Measurements from ENCODE around the gene MS4A18. TPM values are rescaled to one million over a fixed set of nuclear protein-coding genes. Genes with fewer than 3 reads are reported as not detected.

Gene MS4A18
- total and polyA plus RNA-seq, 12 donors: not detected

GRCh38 chr11:60769811-60770210, 45.3 kb downstream of the MS4A18 start:
- H3K27ac ChIP-seq: no peak overlapping the region
- no peaks in the 10 kb centered on the region for H3K9me3 ChIP-seq (replicated peaks in 1 of 3)
- no peak overlapping the region for H3K4me3 ChIP-seq
- DNase-seq: no peak
- H3K36me3 ChIP-seq (replicated peaks in 1 of 2): no peaks in the 10 kb centered on the region
- intact Hi-C loops (cut with DNase I): no loop called here
- WGBS, 4 donors: 84 to 90% (median 86%) methylated on average over 7 to 11 of the region's 11 CpGs
- TF ChIP-seq POLR2A (IDR thresholded peaks at IDR 0.05) (no peak), CTCF (IDR thresholded peaks at IDR 0.05) (no peak)
- peaks cover 23% of the 10 kb centered on the region for H3K27me3 ChIP-seq
- no peaks in the 10 kb centered on the region for H3K4me1 ChIP-seq (replicated peaks in 1 of 2)

GRCh38 chr11:60771146-60771545, 46.6 kb downstream of the MS4A18 start:
- TF ChIP-seq POLR2A (IDR thresholded peaks at IDR 0.05) (no peak), CTCF (IDR thresholded peaks at IDR 0.05) (no peak)
- Histone ChIP-seq H3K27me3 (peaks cover 12% of the 10 kb centered on the region), H3K27ac (no peak overlapping the region), H3K4me3 (no peak overlapping the region), H3K9me3 (replicated peaks in 1 of 3) (no peaks in the 10 kb centered on the region), H3K36me3 (replicated peaks in 1 of 2) (no peaks in the 10 kb centered on the region), H3K4me1 (replicated peaks in 1 of 2) (no peaks in the 10 kb centered on the region)
- 85 to 92% (median 91%) methylated on average over 3 to 4 of the region's 4 CpGs for WGBS, 4 donors
- intact Hi-C loops (cut with DNase I): no loop called here
- DNase-seq: no peak

DNA sequence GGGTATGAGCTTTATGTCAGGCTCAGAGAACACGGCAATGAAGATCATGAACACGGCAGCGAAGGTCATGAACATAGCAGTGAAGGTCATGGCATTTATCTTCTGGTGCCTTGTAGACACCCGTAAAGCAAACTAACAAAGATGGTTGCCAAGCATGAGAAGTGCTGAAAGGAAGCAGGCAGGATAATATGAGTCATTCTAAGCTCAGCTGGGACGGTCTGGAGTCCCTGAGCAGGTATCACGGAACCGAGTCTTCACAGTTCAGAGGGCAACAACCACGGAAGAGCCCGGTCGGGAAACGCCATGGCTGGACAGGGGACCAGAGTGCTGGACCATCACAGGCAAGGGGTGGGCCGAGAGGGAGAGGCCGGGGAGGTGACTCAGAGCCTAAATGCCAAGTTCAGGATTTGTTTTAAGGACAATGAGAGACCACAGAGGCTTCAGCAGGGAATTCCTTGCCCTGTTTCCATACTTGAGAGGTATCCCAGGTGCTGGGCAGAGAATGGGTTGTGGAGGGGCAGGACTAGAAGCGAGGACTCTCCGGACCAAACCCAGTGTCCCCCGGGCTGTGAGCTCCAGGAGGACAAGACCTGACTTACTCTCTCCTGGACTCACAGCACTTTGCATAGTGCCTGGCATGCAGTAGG, 47.5 kb downstream of the MS4A18 start:
- H3K27ac ChIP-seq: no peak overlapping the region
- H3K9me3 ChIP-seq (replicated peaks in 1 of 3): no peaks in the 10 kb centered on the region
- DNase-seq: peak in 3 of 7 donors; percentile 18 to 24 (median 21)
- TF ChIP-seq POLR2A (IDR thresholded peaks at IDR 0.05): no peak
- TF ChIP-seq CTCF (IDR thresholded peaks at IDR 0.05): no peak
- H3K4me3 ChIP-seq: no peak overlapping the region
- H3K36me3 ChIP-seq (replicated peaks in 1 of 2): no peaks in the 10 kb centered on the region
- H3K4me1 ChIP-seq (replicated peaks in 1 of 2): no peaks in the 10 kb centered on the region
- H3K27me3 ChIP-seq: peaks cover 4% of the 10 kb centered on the region
- intact Hi-C loops (cut with DNase I): no loop called here
- WGBS, 4 donors: 42 to 63% (median 56%) methylated on average over 16 of the region's 16 CpGs

DNA sequence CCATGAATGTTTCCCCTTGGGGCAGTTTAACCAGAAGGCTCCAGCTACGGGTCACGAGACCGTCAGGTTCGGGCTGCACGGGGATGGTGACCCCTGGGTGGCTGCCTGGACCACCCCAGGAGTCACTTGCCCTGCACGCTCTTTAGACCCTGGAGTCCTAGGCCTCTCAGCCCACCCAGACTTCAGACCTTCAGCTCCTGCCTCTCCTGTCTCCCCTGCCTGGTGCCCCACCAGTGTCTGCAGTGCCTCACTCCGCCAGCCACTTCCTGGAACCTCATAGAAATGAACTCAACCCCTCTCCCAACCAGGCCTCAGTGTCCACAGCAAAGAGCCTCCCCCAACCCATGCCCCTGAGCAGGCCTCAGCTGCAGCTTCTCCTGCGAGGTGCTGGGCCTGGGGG, 48.1 kb downstream of the MS4A18 start:
- DNase-seq: no peak
- Histone ChIP-seq H3K4me1 (replicated peaks in 1 of 2) (no peaks in the 10 kb centered on the region), H3K36me3 (replicated peaks in 1 of 2) (no peaks in the 10 kb centered on the region), H3K27me3 (no peaks in the 10 kb centered on the region), H3K9me3 (replicated peaks in 1 of 3) (no peaks in the 10 kb centered on the region), H3K27ac (no peak overlapping the region), H3K4me3 (no peak overlapping the region)
- intact Hi-C loops (cut with DNase I): no loop called here
- WGBS, 4 donors: 80 to 92% (median 86%) methylated on average over 1 to 8 of the region's 8 CpGs
- TF ChIP-seq POLR2A (IDR thresholded peaks at IDR 0.05): no peak
- no peak for TF ChIP-seq CTCF (IDR thresholded peaks at IDR 0.05)

Measured in adrenal gland (tissue), 12 donors.